Immature natural killer cell (primary cell): ENCODE data around the gene INHBC. TPM values are rescaled to one million over a fixed set of nuclear protein-coding genes. Genes with fewer than 3 reads are reported as not detected.

Source experiments
- DNase-seq, 3 donors: peaks; one replicate each; pipeline ENCODE4 v3.0.0; 2022; ENCODE audit warnings: mixed read lengths in 1 of 3
- H3K27ac Mint-ChIP-seq, 6 donors: one replicate each; pipeline ENCODE4 v1.8.0; 2020; ENCODE audit warnings: mixed read lengths in 6 of 6, mild to moderate bottlenecking in 5 of 6, inconsistent platforms in 4 of 6, moderate library complexity in 3 of 6
- H3K27me3 Mint-ChIP-seq, 3 donors: one replicate each; pipeline ENCODE4 v1.8.0; 2020 to 2021; ENCODE audit warnings: low read depth in 3 of 3, mild to moderate bottlenecking in 3 of 3, mixed read lengths in 3 of 3, moderate library complexity in 3 of 3, inconsistent platforms in 1 of 3
- H3K36me3 Mint-ChIP-seq, 3 donors: one replicate each; pipeline ENCODE4 v1.8.0; 2020; ENCODE audit warnings: mixed read lengths in 3 of 3, inconsistent platforms in 2 of 3, mild to moderate bottlenecking in 2 of 3
- H3K4me1 Mint-ChIP-seq, 2 donors: one replicate each; pipeline ENCODE4 v1.8.0; 2020; ENCODE audit warnings: inconsistent platforms in 2 of 2, mild to moderate bottlenecking in 2 of 2, mixed read lengths in 2 of 2, moderate library complexity in 1 of 2
- H3K4me3 Mint-ChIP-seq, 5 donors: one replicate each; pipeline ENCODE4 v1.8.0; 2020; ENCODE audit warnings: mild to moderate bottlenecking in 5 of 5, mixed read lengths in 5 of 5, inconsistent platforms in 3 of 5, moderate library complexity in 3 of 5
- H3K9me3 Mint-ChIP-seq, 6 donors: one replicate each; pipeline ENCODE4 v1.8.0; 2020; ENCODE audit warnings: mild to moderate bottlenecking in 6 of 6, mixed read lengths in 6 of 6, inconsistent platforms in 4 of 6, moderate library complexity in 3 of 6
- polyA plus RNA-seq, 3 donors: library from polyadenylated mRNA; unstranded; fragments of 300-500 nt; fragmentation: Illumina TruSeq; gene quantifications; one replicate each; pipeline ENCODE4 v1.2.3, GENCODE V29; 2021

Gene INHBC
- polyA plus RNA-seq, 3 donors from 2014 or later, result 0.15 TPM; not detected in 2

DNA sequence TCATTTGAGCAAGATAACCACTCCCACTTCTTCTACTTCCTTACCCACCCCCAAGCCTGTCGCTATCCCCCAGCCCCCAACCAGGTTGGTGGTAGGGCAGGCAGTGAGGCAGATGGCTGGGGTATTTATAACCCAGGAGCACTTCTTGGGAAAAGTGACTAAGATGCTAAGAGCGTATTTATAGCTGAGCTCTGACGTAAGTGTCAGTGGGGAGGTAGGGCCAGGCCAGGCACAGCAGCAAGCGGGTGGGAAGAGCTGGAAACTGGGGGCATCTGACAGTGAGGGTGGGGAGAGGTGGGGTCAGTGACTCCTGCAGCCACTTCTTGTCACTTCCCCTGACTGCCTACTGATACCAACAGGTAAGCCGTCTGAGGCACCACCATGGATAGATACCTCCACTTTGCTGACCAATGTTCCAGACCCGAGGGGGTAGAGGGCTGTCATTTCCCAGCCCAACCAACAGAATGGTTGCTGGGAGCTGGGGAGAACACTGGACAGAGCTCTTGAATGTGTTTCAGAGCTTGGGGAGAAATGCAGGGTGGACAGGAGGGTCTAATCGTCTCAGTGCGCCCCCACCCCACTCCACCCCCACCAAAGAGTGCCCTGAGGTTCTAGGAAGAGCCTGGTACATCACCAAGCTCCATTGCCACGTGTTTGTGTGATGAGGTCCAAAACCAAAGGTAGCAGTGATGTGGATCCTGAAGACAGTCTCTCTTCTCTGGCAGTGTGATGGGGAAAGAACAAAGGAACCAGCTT is 17.8 kb downstream of the INHBC start:
- H3K4me1 Mint-ChIP-seq, result peaks cover 3 to 6% of the 10 kb centered on the region in 2 donors
- H3K36me3 Mint-ChIP-seq, result no peaks in the 10 kb centered on the region
- H3K27ac Mint-ChIP-seq, result no peak overlapping the region
- H3K4me3 Mint-ChIP-seq, result no peak overlapping the region
- DNase-seq, result no peak
- no peaks in the 10 kb centered on the region for H3K9me3 Mint-ChIP-seq
- H3K27me3 Mint-ChIP-seq, result peaks cover 0 to 4% (median 4%) of the 10 kb centered on the region in 3 donors

GRCh38 chr12:57452937-57453509 is 18.4 kb downstream of the INHBC start:
- DNase-seq, result peak; percentile 40 to 47 (median 40)
- Mint-ChIP-seq H3K9me3 (no peaks in the 10 kb centered on the region), H3K27me3 (peaks cover 0 to 4% (median 4%) of the 10 kb centered on the region in 3 donors), H3K4me1 (peaks cover 3 to 6% of the 10 kb centered on the region in 2 donors), H3K27ac (no peak overlapping the region), H3K4me3 (no peak overlapping the region), H3K36me3 (no peaks in the 10 kb centered on the region)

DNA sequence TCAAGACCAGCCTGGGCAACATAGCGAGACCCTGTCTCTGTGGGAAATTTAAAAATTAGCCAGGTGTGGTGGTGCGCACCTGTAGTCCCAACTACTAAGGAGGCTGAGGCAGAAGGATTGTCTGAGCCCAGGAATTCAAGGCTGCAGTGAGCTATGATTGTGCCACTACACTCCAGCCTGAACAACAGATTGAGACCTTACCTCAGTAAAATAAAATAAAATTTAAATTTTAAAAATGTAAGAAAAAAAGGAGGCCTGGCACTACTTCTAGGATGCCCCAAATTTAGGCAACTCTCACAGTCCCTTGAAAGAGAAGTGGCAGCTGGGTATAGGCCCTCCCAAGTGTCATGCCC is 19.6 kb downstream of the INHBC start:
- no peak overlapping the region for H3K4me3 Mint-ChIP-seq

GRCh38 chr12:57454566-57455373 is 20.2 kb downstream of the INHBC start, which contains the start of gene INHBE:
INHBE (plus strand) TSS chr12:57455307; CDS start chr12:57455537, 230 bp downstream.
- no peaks in the 10 kb centered on the region for H3K9me3 Mint-ChIP-seq
- H3K27me3 Mint-ChIP-seq, result peaks cover 4 to 10% (median 5%) of the 10 kb centered on the region in 3 donors
- peak within 1 kb of the TSS in 2 of 5 donors; percentile 38 to 65 for H3K4me3 Mint-ChIP-seq
- peaks cover 13 to 19% of the 10 kb centered on the region in 2 donors for H3K4me1 Mint-ChIP-seq
- no peaks in the 10 kb centered on the region for H3K36me3 Mint-ChIP-seq
- no peak within 1 kb of the TSS for H3K27ac Mint-ChIP-seq
- no peak for DNase-seq

More for the DNA sequence above, 19.6 kb downstream of the INHBC start:
- no peak for DNase-seq
- Mint-ChIP-seq H3K9me3 (no peaks in the 10 kb centered on the region), H3K27ac (no peak overlapping the region), H3K4me1 (peaks cover 9 to 13% of the 10 kb centered on the region in 2 donors), H3K27me3 (peaks cover 3 to 4% (median 4%) of the 10 kb centered on the region in 3 donors), H3K36me3 (no peaks in the 10 kb centered on the region)

GRCh38 chr12:57455374-57456144 is 21.0 kb downstream of the INHBC start:
- Mint-ChIP-seq H3K9me3 (no peaks in the 10 kb centered on the region), H3K4me3 (peak overlapping the region in 2 of 5 donors; percentile 38 to 65), H3K27me3 (peaks cover 5 to 14% (median 9%) of the 10 kb centered on the region in 3 donors), H3K4me1 (peaks cover 18 to 27% of the 10 kb centered on the region in 2 donors), H3K36me3 (no peaks in the 10 kb centered on the region), H3K27ac (no peak overlapping the region)
- DNase-seq, result no peak

- no peaks in the 10 kb centered on the region for H3K36me3 Mint-ChIP-seq
- H3K4me1 Mint-ChIP-seq, result peaks cover 21 to 33% of the 10 kb centered on the region in 2 donors
- peak in 2 of 3 donors; percentile 31 to 46 for DNase-seq
- peaks cover 5 to 15% (median 9%) of the 10 kb centered on the region in 3 donors for H3K27me3 Mint-ChIP-seq
- H3K9me3 Mint-ChIP-seq, result no peaks in the 10 kb centered on the region
- H3K27ac Mint-ChIP-seq, result no peak overlapping the region
- peak overlapping the region in 2 of 5 donors; percentile 38 to 65 for H3K4me3 Mint-ChIP-seq
Observed at GRCh38 chr12:57456145-57456700, 21.6 kb downstream of the INHBC start.

DNA sequence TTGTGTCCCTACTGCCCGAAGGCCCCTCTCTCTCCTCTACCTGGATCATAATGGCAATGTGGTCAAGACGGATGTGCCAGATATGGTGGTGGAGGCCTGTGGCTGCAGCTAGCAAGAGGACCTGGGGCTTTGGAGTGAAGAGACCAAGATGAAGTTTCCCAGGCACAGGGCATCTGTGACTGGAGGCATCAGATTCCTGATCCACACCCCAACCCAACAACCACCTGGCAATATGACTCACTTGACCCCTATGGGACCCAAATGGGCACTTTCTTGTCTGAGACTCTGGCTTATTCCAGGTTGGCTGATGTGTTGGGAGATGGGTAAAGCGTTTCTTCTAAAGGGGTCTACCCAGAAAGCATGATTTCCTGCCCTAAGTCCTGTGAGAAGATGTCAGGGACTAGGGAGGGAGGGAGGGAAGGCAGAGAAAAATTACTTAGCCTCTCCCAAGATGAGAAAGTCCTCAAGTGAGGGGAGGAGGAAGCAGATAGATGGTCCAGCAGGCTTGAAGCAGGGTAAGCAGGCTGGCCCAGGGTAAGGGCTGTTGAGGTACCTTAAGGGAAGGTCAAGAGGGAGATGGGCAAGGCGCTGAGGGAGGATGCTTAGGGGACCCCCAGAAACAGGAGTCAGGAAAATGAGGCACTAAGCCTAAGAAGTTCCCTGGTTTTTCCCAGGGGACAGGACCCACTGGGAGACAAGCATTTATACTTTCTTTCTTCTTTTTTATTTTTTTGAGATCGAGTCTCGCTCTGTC is 22.3 kb downstream of the INHBC start:
- peaks cover 27 to 40% of the 10 kb centered on the region in 2 donors for H3K4me1 Mint-ChIP-seq
- peaks cover 5 to 17% (median 12%) of the 10 kb centered on the region in 3 donors for H3K27me3 Mint-ChIP-seq
- no peak overlapping the region for H3K4me3 Mint-ChIP-seq
- no peak overlapping the region for H3K27ac Mint-ChIP-seq
- no peaks in the 10 kb centered on the region for H3K9me3 Mint-ChIP-seq
- DNase-seq, result no peak
- no peaks in the 10 kb centered on the region for H3K36me3 Mint-ChIP-seq

DNA sequence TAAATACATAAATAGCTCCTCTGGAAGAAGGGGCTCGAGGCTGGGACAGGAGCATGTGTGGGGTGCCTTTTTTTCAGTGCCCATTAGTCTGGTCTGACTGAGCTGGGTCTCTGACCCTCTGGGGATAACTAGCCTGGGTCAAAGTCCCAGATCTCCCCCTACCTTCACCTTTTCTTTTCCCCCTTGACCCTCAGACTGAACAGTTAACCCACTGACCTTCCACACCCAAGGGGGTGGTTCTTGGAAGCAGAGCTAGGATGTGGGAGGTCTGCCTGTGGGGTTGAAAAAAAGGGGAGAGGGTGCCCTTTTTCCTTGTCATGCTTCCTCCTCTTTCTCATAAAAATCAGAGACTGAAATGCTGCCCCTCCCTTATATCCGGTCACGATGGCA is 24.1 kb downstream of the INHBC start:
- H3K9me3 Mint-ChIP-seq, result no peaks in the 10 kb centered on the region
- DNase-seq, result no peak
- peaks cover 9 to 20% (median 20%) of the 10 kb centered on the region in 3 donors for H3K27me3 Mint-ChIP-seq
- H3K27ac Mint-ChIP-seq, result peak overlapping the region; percentile 91 to 97 (median 95)
- no peaks in the 10 kb centered on the region for H3K36me3 Mint-ChIP-seq
- H3K4me3 Mint-ChIP-seq, result peak overlapping the region; percentile 92 to 98 (median 96)
- peaks cover 35 to 55% of the 10 kb centered on the region in 2 donors for H3K4me1 Mint-ChIP-seq

DNA sequence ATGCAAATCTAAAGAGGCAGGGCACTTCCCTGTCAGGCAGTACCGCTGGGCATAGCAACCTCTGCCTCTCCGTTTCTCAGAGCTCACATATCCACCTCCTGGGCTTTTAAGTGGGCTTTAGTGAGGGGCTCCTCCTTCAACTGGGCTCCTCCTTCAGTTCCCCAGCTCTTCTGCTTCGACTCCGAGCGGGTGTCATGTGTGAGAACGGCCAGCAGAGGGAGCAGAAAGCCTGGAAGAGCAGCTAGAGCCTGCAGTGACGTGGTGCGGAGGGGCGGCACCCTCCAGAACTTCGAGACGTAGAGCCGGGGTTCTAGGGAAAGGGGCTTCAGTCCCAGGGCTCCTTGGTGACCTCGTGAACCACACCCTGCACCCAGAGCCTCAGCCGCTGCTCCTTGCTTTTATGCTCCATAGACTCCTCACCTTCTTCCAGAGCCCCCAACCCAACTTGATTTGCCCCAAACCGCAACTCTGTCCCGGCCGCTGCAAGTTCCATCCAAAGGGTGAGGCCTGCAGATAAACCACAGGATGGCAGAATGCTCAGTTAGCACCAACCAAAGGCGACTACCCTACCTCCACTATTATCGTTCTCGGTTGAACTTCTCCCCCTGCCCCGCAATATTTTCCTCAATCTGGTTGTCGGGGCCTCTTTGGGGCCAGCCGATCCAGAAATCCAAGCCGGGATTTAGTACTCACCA is 24.6 kb downstream of the INHBC start:
- H3K27ac Mint-ChIP-seq, result peak overlapping the region; percentile 91 to 97 (median 95)
- no peaks in the 10 kb centered on the region for H3K36me3 Mint-ChIP-seq
- peaks cover 38 to 59% of the 10 kb centered on the region in 2 donors for H3K4me1 Mint-ChIP-seq
- peak overlapping the region; percentile 92 to 98 (median 96) for H3K4me3 Mint-ChIP-seq
- no peaks in the 10 kb centered on the region for H3K9me3 Mint-ChIP-seq
- H3K27me3 Mint-ChIP-seq, result peaks cover 9 to 23% (median 21%) of the 10 kb centered on the region in 3 donors
- peak; percentile 90 to 92 (median 92) for DNase-seq

DNA sequence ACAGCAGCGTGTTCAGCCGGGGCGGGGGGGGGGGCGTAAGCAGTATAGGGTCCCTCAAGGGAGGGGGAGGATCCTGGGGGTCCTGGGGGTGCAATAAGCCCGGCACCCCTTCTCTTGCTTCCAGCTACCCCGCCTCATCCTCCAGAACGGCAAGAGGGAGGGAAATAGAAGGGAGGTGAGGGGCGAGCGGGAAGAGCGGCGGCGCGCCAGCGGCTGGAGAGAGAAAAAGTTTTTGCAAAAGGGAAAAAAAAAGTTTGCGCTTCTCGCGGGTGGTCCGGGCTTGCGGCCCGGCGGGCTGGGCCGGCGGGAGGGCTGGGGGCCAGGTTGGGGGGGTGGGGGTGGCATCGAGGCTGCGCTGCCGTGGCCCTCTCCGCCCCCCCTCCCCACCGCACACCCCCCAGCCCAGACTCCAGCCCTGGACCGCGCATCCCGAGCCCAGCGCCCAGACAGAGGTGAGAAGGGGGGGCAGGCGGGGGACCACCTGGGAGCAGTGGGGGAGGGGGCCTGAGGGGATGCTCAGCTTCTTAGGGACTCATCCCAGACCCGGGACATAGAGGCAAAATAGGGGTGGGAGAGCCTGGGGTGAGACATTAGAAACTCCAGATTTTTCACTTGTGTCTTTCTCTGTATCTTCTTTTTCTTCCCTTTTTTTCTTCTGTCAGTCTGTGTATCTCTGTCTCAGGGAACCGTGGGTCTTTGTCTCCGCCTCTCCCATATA is 25.3 kb downstream of the INHBC start, which contains the start of gene GLI1:
Gene GLI1, plus strand, starts transcription at position 36 of the 718 bp plus-strand sequence. CDS start 3,907 bp downstream, outside the sequence.
- Mint-ChIP-seq H3K27ac (peak within 1 kb of the TSS; percentile 91 to 97 (median 95)), H3K4me3 (peak within 1 kb of the TSS; percentile 92 to 98 (median 96)), H3K36me3 (no peaks in the 10 kb centered on the region), H3K9me3 (no peaks in the 10 kb centered on the region), H3K4me1 (peaks cover 38 to 59% of the 10 kb centered on the region in 2 donors), H3K27me3 (peaks cover 9 to 28% (median 21%) of the 10 kb centered on the region in 3 donors)
- no peak for DNase-seq

- no peaks in the 10 kb centered on the region for H3K9me3 Mint-ChIP-seq
- peak overlapping the region in 5 of 6 donors; percentile 16 to 78 (median 64) for H3K27ac Mint-ChIP-seq
- DNase-seq, result no peak
- H3K4me3 Mint-ChIP-seq, result peak overlapping the region; percentile 74 to 85 (median 82)
- no peaks in the 10 kb centered on the region for H3K36me3 Mint-ChIP-seq
- peaks cover 9 to 28% (median 20%) of the 10 kb centered on the region in 3 donors for H3K27me3 Mint-ChIP-seq
- H3K4me1 Mint-ChIP-seq, result peaks cover 38 to 59% of the 10 kb centered on the region in 2 donors
Observed at GRCh38 chr12:57460468-57460784, 25.8 kb downstream of the INHBC start.
